ENCODE measurements around the gene MCCD1. TPM values are rescaled to one million over a fixed set of nuclear protein-coding genes. Genes with fewer than 3 reads are reported as not detected.

The MCCD1 gene
- total RNA-seq, 1 donor from 2014 or later, result not detected

DNA sequence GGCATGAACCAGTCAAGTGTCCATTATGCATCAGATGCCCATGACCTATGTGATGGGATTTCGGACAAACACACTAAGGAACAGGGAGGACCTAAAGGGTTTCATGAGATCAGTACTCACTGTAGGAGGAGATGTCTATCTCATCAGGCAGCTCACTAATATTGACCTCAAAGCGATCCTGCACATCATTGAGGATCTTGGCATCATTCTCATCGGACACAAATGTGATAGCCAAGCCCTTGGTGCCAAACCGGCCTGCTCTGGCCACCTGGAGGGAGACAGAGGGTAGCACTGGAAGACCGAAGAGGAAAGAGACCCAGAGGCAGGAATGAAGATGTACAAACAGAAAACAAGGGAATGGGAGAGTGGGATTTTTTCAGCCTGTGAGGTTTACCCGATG lies 1.9 kb downstream of the MCCD1 start:
- POLR2A ChIA-PET, result interaction anchor here (2.1 kb wide), 1 partner anchor 11 kb away, joined by 14 read pairs; no protein-coding TSS in a partner anchor
- CTCF ChIA-PET, result no interaction called here
- no peaks in the 10 kb centered on the region for H3K9me3 Mint-ChIP-seq
- no peak for TF ChIP-seq CTCF (IDR thresholded peaks at IDR 0.05)
- ATAC-seq (ENCODE audit: low read depth), result no peak
- no peak for DNase-seq
- H3K36me3 Mint-ChIP-seq (ENCODE audit: low read depth), result peaks cover 65% of the 10 kb centered on the region
- H3K4me3 Mint-ChIP-seq, result no peak overlapping the region
- intact Hi-C loops (cut with micrococcal nuclease), result no loop called here
- H3K27ac Mint-ChIP-seq, result no peak overlapping the region
- H3K4me1 Mint-ChIP-seq, result peaks cover 4% of the 10 kb centered on the region
- H3K27me3 Mint-ChIP-seq, result no peaks in the 10 kb centered on the region

- no peak for TF ChIP-seq CTCF (IDR thresholded peaks at IDR 0.05)
- no peak overlapping the region for H3K27ac Mint-ChIP-seq
- ChIA-PET CTCF (no interaction called here), POLR2A (interaction anchor here (2.1 kb wide), 1 partner anchor 10 kb away, joined by 14 read pairs; no protein-coding TSS in a partner anchor)
- DNase-seq (no peak), ATAC-seq (ENCODE audit: low read depth) (no peak)
- H3K27me3 Mint-ChIP-seq, result no peaks in the 10 kb centered on the region
- peaks cover 70% of the 10 kb centered on the region for H3K36me3 Mint-ChIP-seq (ENCODE audit: low read depth)
- intact Hi-C loops (cut with micrococcal nuclease), result no loop called here
- H3K4me1 Mint-ChIP-seq, result peaks cover 6% of the 10 kb centered on the region
- no peaks in the 10 kb centered on the region for H3K9me3 Mint-ChIP-seq
- H3K4me3 Mint-ChIP-seq, result no peak overlapping the region
Measured at GRCh38 chr6:31531162-31531561, 2.4 kb downstream of the MCCD1 start.

- ATAC-seq (ENCODE audit: low read depth), result no peak
- no peak overlapping the region for H3K27ac Mint-ChIP-seq
Measured at GRCh38 chr6:31531771-31532643, 3.2 kb downstream of the MCCD1 start.

DNA sequence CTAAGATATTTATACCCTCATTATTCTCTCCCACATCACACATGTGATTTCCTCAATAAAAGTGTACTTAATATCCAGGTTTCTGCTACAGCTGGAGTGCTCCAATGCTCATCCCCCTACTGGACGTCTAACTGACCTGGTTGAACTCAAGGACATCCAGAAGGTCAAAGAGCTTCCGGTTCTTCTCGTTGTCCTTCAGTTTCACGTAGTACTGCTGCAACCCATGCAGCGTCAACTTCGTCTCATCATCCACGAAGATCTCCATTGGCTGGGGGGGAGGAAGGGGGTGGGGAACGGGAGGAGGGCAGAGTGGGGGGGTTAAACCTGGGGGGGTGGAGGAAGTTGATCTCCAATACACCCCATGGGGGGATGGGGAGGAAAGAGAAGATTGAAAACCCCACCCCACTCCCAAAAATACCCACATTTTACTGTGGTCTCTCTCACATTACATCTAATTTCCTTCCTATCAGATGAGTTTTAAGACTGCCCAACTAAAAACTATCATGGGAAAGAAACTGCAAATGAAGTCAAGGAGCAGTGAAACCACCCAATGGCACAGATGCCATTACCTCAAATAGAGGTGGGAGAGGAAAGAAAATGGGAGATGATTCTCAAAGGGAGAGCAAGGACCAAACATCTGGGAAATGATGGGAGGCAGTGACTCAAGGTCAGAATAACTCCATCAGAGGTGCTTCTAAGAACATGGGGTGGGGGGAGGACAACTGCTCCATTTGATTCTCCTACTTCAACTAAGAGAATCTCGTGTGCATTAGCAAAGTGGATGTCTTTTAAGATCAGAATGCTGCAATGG lies 4.1 kb downstream of the MCCD1 start:
- H3K27me3 Mint-ChIP-seq, result no peaks in the 10 kb centered on the region
- no peaks in the 10 kb centered on the region for H3K9me3 Mint-ChIP-seq
- ATAC-seq (ENCODE audit: low read depth) (no peak), DNase-seq (no peak)
- peaks cover 83% of the 10 kb centered on the region for H3K36me3 Mint-ChIP-seq (ENCODE audit: low read depth)
- no peak overlapping the region for H3K4me3 Mint-ChIP-seq
- POLR2A ChIA-PET, result interaction anchor here (1.3 kb wide), 2 partner anchors 38 to 119 kb away, joined by 3 to 4 read pairs; partner anchors contain the start of gene BAG6
- H3K4me1 Mint-ChIP-seq, result peaks cover 9% of the 10 kb centered on the region
- no peak overlapping the region for H3K27ac Mint-ChIP-seq
- intact Hi-C loops (cut with micrococcal nuclease), result no loop called here
- TF ChIP-seq CTCF (IDR thresholded peaks at IDR 0.05), result no peak
- CTCF ChIA-PET, result no interaction called here

More at GRCh38 chr6:31531771-31532643, 3.2 kb downstream of the MCCD1 start:
- TF ChIP-seq CTCF (IDR thresholded peaks at IDR 0.05), result no peak
- ChIA-PET CTCF (no interaction called here), POLR2A (interaction anchor here (0.6 to 2.1 kb wide), 4 partner anchors 9 to 338 kb away, joined by 3 to 14 read pairs (median 4); partner anchors contain the start of gene BAG6)
- no peak for DNase-seq
- no peaks in the 10 kb centered on the region for H3K9me3 Mint-ChIP-seq
- H3K4me1 Mint-ChIP-seq, result peaks cover 6% of the 10 kb centered on the region
- H3K27me3 Mint-ChIP-seq, result no peaks in the 10 kb centered on the region
- H3K4me3 Mint-ChIP-seq, result no peak overlapping the region
- H3K36me3 Mint-ChIP-seq (ENCODE audit: low read depth), result peaks cover 77% of the 10 kb centered on the region
- intact Hi-C loops (cut with micrococcal nuclease), result no loop called here

DNA sequence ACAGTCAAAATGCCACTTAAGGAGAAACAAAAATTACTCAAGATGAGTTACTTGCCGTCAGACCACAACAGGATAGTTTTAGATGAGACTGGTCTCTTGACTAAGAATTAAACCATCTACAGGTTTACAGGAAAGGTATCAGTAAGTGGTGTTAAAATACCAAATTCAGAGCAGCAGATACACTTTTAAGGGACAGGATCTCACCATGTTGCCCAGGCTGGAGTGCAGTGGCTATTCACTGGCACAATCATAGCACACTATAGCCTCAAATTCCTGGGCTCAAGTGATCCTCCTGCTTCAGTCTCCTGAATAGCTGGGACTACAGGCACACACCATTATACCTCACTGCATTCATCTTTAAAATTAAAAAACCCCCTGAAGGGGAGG lies 4.7 kb downstream of the MCCD1 start:
- POLR2A ChIA-PET, result no interaction called here
- peaks cover 86% of the 10 kb centered on the region for H3K36me3 Mint-ChIP-seq (ENCODE audit: low read depth)
- no peaks in the 10 kb centered on the region for H3K9me3 Mint-ChIP-seq
- intact Hi-C loops (cut with micrococcal nuclease), result no loop called here
- CTCF ChIA-PET, result no interaction called here
- peaks cover 13% of the 10 kb centered on the region for H3K4me1 Mint-ChIP-seq
- no peak for ATAC-seq (ENCODE audit: low read depth)
- no peak for DNase-seq
- H3K4me3 Mint-ChIP-seq, result no peak overlapping the region
- TF ChIP-seq CTCF (IDR thresholded peaks at IDR 0.05), result no peak
- H3K27ac Mint-ChIP-seq, result no peak overlapping the region
- no peaks in the 10 kb centered on the region for H3K27me3 Mint-ChIP-seq

Measured in activated B cell treated with CpG ODN at 0.5 μM for 24 hours (primary cell).